B cell (primary cell): ENCODE data around the gene GSG1L. TPM values are rescaled to one million over a fixed set of nuclear protein-coding genes. Genes with fewer than 3 reads are reported as not detected.

Experiments used
- ATAC-seq: fragments of 200-7000 bp; cut with Tn5 transposase; one replicate; pipeline ENCODE4 v1.10.0; 2021; ENCODE audit warnings: low read depth, mild to moderate bottlenecking, moderate number of reproducible peaks, moderate library complexity
- CTCF ChIA-PET: fragments of 350-600 bp; sonication (Branson Sonifier 250); formaldehyde crosslinking; loops from one replicate; lab custom pipeline; 2021; ENCODE audit warnings: antibody characterized with exemption, inconsistent platforms; lab: Charles Lee
- POLR2A ChIA-PET: fragments of 350-600 bp; sonication (Branson Sonifier 250); formaldehyde crosslinking; loops from one replicate; lab custom pipeline; 2021; ENCODE audit warnings: antibody characterized with exemption; lab: Charles Lee
- DNase-seq: peaks from one replicate; pipeline ENCODE4 v3.0.0; 2013
- H2AFZ ChIP-seq: 2 replicates; pipeline ENCODE4 v1.6.1; 2012; ENCODE audit warnings: mild to moderate bottlenecking, low read depth, low read length; ENCODE audit not compliant: insufficient read depth, poor library complexity, severe bottlenecking
- H3K27ac ChIP-seq, 2 donors: 1 replicate in 1 of 2; 2 replicates in 1 of 2; pipeline ENCODE4 v1.5.1; 2012 to 2013; ENCODE audit warnings: low read length in 2 of 2, mild to moderate bottlenecking in 2 of 2, moderate library complexity in 1 of 2
- H3K27me3 ChIP-seq, 4 experiments: fragments of 200-600 bp in 1 of 4; sonication (generic) in 1 of 4; replicated peaks in 1 of 4; 1 replicate in 2 of 4; 2 replicates in 2 of 4; pipeline versions ENCODE4 v1.6.1 to v1.7.0; 2013 to 2016; ENCODE audit warnings: low read length in 3 of 4, mild to moderate bottlenecking in 2 of 4, mixed read lengths in 1 of 4, moderate library complexity in 1 of 4; ENCODE audit not compliant: insufficient read depth in 4 of 4, control insufficient read depth in 3 of 4; ENCODE audit errors: control extremely low read depth in 1 of 4
- H3K36me3 ChIP-seq, 2 experiments: replicated peaks in 1 of 2; 1 replicate in 1 of 2; 2 replicates in 1 of 2; pipeline versions ENCODE4 v1.6.1 to v1.7.1; 2013; ENCODE audit warnings: low read length in 1 of 2; ENCODE audit not compliant: insufficient read depth in 2 of 2, control insufficient read depth in 1 of 2; ENCODE audit errors: control extremely low read depth in 1 of 2, extremely low read depth in 1 of 2
- H3K4me1 ChIP-seq, 2 donors: fragments of 200-600 bp in 1 of 2; sonication (generic) in 1 of 2; 1 replicate in 1 of 2; 2 replicates in 1 of 2; pipeline versions ENCODE4 v1.5.1 to v1.6.1; 2013 to 2017; ENCODE audit warnings: low read length in 2 of 2; ENCODE audit not compliant: control insufficient read depth in 2 of 2, insufficient read depth in 2 of 2
- H3K4me2 ChIP-seq: replicated peaks from 2 replicates; pipeline ENCODE3; 2012; ENCODE audit warnings: mild to moderate bottlenecking, low read depth, low read length; ENCODE audit not compliant: poor library complexity, severe bottlenecking
- H3K4me3 ChIP-seq, 5 experiments: fragments of 200-600 bp in 1 of 5; sonication (generic) in 1 of 5; 1 replicate in 3 of 5; 2 replicates in 2 of 5; pipeline versions ENCODE4 v1.5.1 to v1.7.0; 2011 to 2016; ENCODE audit warnings: low read length in 4 of 5, mild to moderate bottlenecking in 4 of 5, low read depth in 2 of 5, control low read depth in 1 of 5, moderate library complexity in 1 of 5; ENCODE audit not compliant: insufficient read depth in 1 of 5; ENCODE audit errors: control extremely low read depth in 1 of 5, extremely low read depth in 1 of 5
- H3K79me2 ChIP-seq: fragments of 200-600 bp; sonication (generic); one replicate; pipeline ENCODE4 v1.6.0; 2016; ENCODE audit warnings: low read length; ENCODE audit not compliant: control insufficient read depth, insufficient read depth
- H3K9ac ChIP-seq: fragments of 200-600 bp; sonication (generic); 2 replicates; pipeline ENCODE4 v1.6.1; 2017; ENCODE audit warnings: mild to moderate bottlenecking, low read length, moderate library complexity
- H3K9me3 ChIP-seq, 3 donors: one replicate each; pipeline versions ENCODE4 v1.6.1 to v1.7.1; 2013; ENCODE audit warnings: low read length in 2 of 3; ENCODE audit not compliant: control insufficient read depth in 2 of 3, insufficient read depth in 1 of 3; ENCODE audit errors: control extremely low read depth in 1 of 3
- H4K20me1 ChIP-seq: 2 replicates; pipeline ENCODE4 v1.6.0; 2012; ENCODE audit warnings: mild to moderate bottlenecking, low read length; ENCODE audit not compliant: insufficient read depth, control insufficient read depth, poor library complexity, severe bottlenecking
- H3K27ac Mint-ChIP-seq: one replicate; pipeline ENCODE4 v1.8.0; 2021; ENCODE audit warnings: mixed read lengths
- H3K27me3 Mint-ChIP-seq: one replicate; pipeline ENCODE4 v1.8.0; 2021; ENCODE audit warnings: mixed read lengths
- H3K4me1 Mint-ChIP-seq: one replicate; pipeline ENCODE4 v1.8.0; 2021; ENCODE audit warnings: mixed read lengths
- H3K4me3 Mint-ChIP-seq: one replicate; pipeline ENCODE4 v1.8.0; 2021; ENCODE audit warnings: mixed read lengths
- H3K9me3 Mint-ChIP-seq: one replicate; pipeline ENCODE4 v1.8.0; 2022; ENCODE audit warnings: mixed read lengths; ENCODE audit not compliant: insufficient read depth
- CTCF ChIP-seq: fragments of 200-600 bp; IDR thresholded peaks from one replicate; pipeline ENCODE4 v1.8.0; 2022; ENCODE audit warnings: antibody characterized with exemption, mild to moderate bottlenecking
- EZH2 ChIP-seq: IDR thresholded peaks from 2 replicates; pipeline ENCODE4 v1.6.1; 2012; ENCODE audit warnings: borderline replicate concordance, low read depth, mild to moderate bottlenecking, moderate library complexity, low read length; ENCODE audit not compliant: insufficient read depth, poor library complexity, severe bottlenecking
- WGBS: methylation state at CpG from one replicate; pipeline ENCODE4 v1.1.5; 2013; ENCODE audit warnings: missing lambda C conversion rate; ENCODE audit not compliant: insufficient coverage; 5-methylcytosine and 5-hydroxymethylcytosine counted together
- intact Hi-C: fragments of 100-400 bp; cut with micrococcal nuclease; formaldehyde crosslinking; loops from one replicate; pipeline ENCODE4 v1.10.0; 2022
- polyA plus RNA-seq: library from polyadenylated mRNA; depleted of rRNA; stranded (reverse); fragments of >200 nt; gene quantifications from 2 replicates; pipeline ENCODE4 v1.2.3, GENCODE V29; 2012
- total RNA-seq, 2 donors: library from RNA; stranded (reverse); fragments of 120-200 nt in 1 of 2; gene quantifications; 1 replicate in 1 of 2; 2 replicates in 1 of 2; pipeline versions ENCODE4 v1.2.3 to v1.2.4, GENCODE V29; 2013 to 2022

Gene GSG1L
- total and polyA plus RNA-seq, 2 donors (not counting 1 experiment from before 2014, with no cell fraction given) = 0.01 TPM; not detected in 1

- CTCF ChIA-PET = no interaction called here
- H3K9ac ChIP-seq = no peak overlapping the region
- no peak overlapping the region for H3K27ac ChIP-seq
- intact Hi-C loops = no loop called here
- no peak overlapping the region for H3K4me2 ChIP-seq
- POLR2A ChIA-PET = no interaction called here
- Mint-ChIP-seq H3K9me3 (no peaks in the 10 kb centered on the region), H3K27me3 (no peaks in the 10 kb centered on the region), H3K27ac (no peak overlapping the region), H3K4me3 (no peak overlapping the region), H3K4me1 (no peaks in the 10 kb centered on the region)
- no peaks in the 10 kb centered on the region for H3K36me3 ChIP-seq
- DNase-seq (no peak), ATAC-seq (no peak)
- peaks cover 0 to 7% (median 0%) of the 10 kb centered on the region in 3 donors for H3K9me3 ChIP-seq
- H3K27me3 ChIP-seq = peaks cover 0 to 5% (median 1%) of the 10 kb centered on the region in 4 experiments
- H2AFZ ChIP-seq = no peak overlapping the region
- TF ChIP-seq EZH2 (no peak), CTCF (no peak)
- H4K20me1 ChIP-seq = no peaks in the 10 kb centered on the region
- H3K79me2 ChIP-seq = no peaks in the 10 kb centered on the region
- no peak overlapping the region for H3K4me3 ChIP-seq
- no peaks in the 10 kb centered on the region for H3K4me1 ChIP-seq
Measured at GRCh38 chr16:27793249-27793622, 270.3 kb downstream of the GSG1L start.

- H2AFZ ChIP-seq = no peak overlapping the region
- Mint-ChIP-seq H3K9me3 (no peaks in the 10 kb centered on the region), H3K4me1 (no peaks in the 10 kb centered on the region), H3K4me3 (no peak overlapping the region), H3K27ac (no peak overlapping the region), H3K27me3 (no peaks in the 10 kb centered on the region)
- 92% methylated on average over 4 of the region's 7 CpGs for WGBS
- POLR2A ChIA-PET = no interaction called here
- H3K9ac ChIP-seq = no peak overlapping the region
- DNase-seq (no peak), ATAC-seq (no peak)
- no peaks in the 10 kb centered on the region for H3K4me1 ChIP-seq
- H3K4me3 ChIP-seq = no peak overlapping the region
- no peak overlapping the region for H3K4me2 ChIP-seq
- no peak for TF ChIP-seq CTCF
- no peak for TF ChIP-seq EZH2
- H3K79me2 ChIP-seq = no peaks in the 10 kb centered on the region
- no peaks in the 10 kb centered on the region for H4K20me1 ChIP-seq
- H3K36me3 ChIP-seq = no peaks in the 10 kb centered on the region
- CTCF ChIA-PET = no interaction called here
- peaks cover 0 to 5% (median 1%) of the 10 kb centered on the region in 4 experiments for H3K27me3 ChIP-seq
- intact Hi-C loops = no loop called here
- H3K9me3 ChIP-seq = peaks cover 0 to 9% (median 0%) of the 10 kb centered on the region in 3 donors
- no peak overlapping the region for H3K27ac ChIP-seq
Measured at GRCh38 chr16:27792486-27793248, 270.8 kb downstream of the GSG1L start.
